A673 (cell line): ENCODE measurements around the gene GPSM1.

ENCODE experiments used
- EZH2 ChIP-seq: fragments of 200-600 bp; sonication (generic); IDR thresholded peaks from 2 replicates; pipeline ENCODE4 v1.6.1; 2017; ENCODE audit warnings: borderline replicate concordance, low read depth, mild to moderate bottlenecking, mixed read lengths, antibody characterized with exemption, low read length; ENCODE audit not compliant: poor library complexity, severe bottlenecking
- TF ChIP-seq, protein P1 (sequence below): fragments of 300-800, 200-600 bp; sonication (generic); conservative IDR thresholded peaks from 2 replicates; pipeline ENCODE4 v1.5.1; 2017; ENCODE audit warnings: low read depth, mild to moderate bottlenecking, antibody characterized with exemption, low read length, moderate library complexity, mixed read lengths

DNA sequence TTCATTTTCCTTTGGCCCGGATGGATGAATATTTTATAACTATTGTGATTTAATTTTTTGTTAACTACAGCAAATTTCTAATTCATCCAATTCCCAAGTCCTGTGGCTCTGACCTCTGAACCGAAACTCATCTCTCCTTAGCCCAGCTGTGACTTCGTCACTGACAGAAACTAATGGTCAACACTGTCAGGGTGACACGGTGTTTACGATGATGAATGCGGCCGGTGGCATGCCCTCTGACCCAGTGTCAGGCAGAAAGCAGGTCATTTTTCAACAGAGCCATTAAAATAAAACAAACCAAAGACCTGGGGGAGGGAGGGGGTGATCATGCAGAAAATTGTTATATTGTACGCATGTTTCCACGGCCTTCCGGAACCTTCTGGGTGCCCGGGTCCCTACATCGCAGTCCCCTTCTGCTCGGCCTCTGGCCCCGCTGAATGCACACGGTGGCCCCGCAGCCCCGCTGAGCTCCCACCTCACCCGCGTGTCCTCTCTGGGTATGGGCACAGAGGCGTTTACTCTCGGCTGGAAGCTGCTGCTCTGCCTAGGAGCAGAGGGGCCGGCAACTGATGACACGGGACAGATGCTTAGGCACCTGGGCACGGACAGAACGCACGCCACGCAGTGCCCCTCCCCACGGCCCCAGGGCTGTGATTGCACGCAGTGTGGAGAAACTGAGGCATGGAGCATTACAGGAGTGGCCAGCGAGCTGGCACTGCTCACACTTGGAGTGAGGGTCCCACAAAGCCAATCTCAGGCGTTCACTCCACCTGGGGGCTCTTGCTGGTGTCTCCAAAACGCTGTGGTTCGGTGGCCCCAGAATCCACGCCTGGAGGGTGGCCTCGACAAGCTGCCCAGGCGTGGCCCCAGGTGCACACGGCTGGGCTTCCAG is 31.6 kb upstream of the GPSM1 start:
- no peak for TF ChIP-seq EZH2
- TF ChIP-seq, protein P1, sequence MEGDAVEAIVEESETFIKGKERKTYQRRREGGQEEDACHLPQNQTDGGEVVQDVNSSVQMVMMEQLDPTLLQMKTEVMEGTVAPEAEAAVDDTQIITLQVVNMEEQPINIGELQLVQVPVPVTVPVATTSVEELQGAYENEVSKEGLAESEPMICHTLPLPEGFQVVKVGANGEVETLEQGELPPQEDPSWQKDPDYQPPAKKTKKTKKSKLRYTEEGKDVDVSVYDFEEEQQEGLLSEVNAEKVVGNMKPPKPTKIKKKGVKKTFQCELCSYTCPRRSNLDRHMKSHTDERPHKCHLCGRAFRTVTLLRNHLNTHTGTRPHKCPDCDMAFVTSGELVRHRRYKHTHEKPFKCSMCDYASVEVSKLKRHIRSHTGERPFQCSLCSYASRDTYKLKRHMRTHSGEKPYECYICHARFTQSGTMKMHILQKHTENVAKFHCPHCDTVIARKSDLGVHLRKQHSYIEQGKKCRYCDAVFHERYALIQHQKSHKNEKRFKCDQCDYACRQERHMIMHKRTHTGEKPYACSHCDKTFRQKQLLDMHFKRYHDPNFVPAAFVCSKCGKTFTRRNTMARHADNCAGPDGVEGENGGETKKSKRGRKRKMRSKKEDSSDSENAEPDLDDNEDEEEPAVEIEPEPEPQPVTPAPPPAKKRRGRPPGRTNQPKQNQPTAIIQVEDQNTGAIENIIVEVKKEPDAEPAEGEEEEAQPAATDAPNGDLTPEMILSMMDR: no peak
